ENCODE measurements around the gene NCF4.

Gene NCF4

DNA sequence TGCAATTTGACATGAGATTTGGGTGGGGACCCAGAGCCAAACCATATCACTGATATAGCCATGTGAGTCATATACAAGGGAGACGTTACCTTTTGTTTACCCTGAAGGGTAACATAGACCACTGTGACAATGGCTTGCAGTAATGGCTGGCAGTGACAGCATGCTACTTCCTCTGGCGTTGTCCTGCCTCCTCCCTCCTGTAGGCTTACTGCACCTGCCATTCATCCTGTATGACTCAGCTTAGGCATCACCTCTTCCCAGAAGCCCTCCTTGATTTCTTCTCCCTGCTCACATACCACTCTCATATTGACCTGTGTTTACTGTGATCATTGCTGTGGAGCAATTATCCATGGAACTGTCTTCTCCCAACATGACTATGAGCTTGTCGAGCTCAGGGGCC lies 32.0 kb upstream of the NCF4 start:
- DNase-seq (ENCODE audit: extremely low read depth, low read depth): no peak

DNA sequence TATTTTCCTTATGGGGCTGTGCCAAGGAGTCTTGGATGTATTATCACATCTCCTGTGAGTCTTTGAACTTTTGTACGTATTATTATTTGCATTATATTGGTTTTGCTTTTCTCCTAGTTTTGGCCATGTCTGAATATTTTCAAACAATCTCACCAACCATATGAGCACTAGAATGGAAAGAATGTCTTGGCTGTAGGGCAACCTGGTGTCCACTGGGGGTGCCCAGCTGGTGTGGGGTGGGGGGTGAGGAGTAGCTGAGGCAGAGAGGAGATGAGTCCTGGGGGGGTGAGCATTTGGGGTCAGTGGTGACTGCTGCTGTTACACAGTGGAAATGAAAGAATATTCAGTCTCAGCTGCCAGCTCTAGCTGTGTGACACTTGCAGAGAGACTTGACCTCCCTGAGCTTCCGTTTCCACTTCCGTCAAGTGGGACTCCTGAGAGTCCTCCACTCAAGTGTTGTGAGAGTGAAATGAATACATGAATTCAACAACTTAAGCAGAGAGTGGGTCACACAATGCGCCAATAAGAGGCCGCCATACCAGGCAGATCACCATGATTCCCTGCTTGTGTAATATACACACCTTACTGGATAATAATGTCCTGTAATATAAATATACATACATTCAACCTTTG lies 31.3 kb upstream of the NCF4 start:
- TF ChIP-seq, protein P1, sequence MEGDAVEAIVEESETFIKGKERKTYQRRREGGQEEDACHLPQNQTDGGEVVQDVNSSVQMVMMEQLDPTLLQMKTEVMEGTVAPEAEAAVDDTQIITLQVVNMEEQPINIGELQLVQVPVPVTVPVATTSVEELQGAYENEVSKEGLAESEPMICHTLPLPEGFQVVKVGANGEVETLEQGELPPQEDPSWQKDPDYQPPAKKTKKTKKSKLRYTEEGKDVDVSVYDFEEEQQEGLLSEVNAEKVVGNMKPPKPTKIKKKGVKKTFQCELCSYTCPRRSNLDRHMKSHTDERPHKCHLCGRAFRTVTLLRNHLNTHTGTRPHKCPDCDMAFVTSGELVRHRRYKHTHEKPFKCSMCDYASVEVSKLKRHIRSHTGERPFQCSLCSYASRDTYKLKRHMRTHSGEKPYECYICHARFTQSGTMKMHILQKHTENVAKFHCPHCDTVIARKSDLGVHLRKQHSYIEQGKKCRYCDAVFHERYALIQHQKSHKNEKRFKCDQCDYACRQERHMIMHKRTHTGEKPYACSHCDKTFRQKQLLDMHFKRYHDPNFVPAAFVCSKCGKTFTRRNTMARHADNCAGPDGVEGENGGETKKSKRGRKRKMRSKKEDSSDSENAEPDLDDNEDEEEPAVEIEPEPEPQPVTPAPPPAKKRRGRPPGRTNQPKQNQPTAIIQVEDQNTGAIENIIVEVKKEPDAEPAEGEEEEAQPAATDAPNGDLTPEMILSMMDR (IDR thresholded peaks at IDR 0.05; ENCODE audit: low read depth, low read length): no peak
- no peak for DNase-seq (ENCODE audit: extremely low read depth, low read depth)

More for the DNA sequence above, 32.0 kb upstream of the NCF4 start:
- TF ChIP-seq, protein P1 (IDR thresholded peaks at IDR 0.05; ENCODE audit: low read depth, low read length): no peak

DNA sequence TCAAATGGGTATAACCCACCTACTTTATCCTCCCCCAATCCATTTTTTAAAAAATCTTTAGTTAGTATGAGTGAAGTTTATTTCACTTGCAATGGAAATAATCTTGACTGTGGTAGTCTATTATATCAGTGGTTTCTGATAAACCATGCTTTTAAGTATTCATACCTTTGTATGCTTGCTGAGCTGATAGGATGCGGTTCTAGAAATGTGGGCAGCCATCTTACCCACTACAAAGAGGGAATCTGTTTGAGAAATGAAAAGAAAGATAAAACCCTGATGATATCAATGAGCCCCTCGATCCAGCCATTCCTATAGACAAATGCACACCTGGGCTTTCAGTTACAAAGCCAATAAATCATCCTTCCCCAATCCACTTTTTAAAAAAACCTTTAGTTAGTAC lies 30.2 kb upstream of the NCF4 start:
- TF ChIP-seq, protein P1 (IDR thresholded peaks at IDR 0.05; ENCODE audit: low read depth, low read length): no peak

DNA sequence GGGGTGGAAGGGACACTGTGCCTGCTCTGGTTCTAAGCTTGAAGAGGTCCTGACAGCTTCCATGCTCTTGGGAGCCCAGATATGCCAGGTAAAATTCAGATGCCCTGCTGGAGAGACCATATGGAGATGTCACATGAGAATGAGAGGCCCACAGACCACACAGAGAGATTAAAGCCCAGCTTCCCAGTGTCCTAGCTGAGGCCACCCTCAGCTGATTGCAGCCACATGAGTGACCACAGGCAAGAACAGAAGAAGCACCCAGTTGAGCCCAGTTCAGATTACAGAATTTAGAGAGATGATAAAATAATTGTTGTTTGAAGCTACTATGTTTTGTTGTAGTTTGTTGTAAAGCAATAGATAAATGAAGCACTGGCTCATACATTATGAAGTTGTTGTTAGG lies 29.6 kb upstream of the NCF4 start:
- TF ChIP-seq, protein P1 (IDR thresholded peaks at IDR 0.05; ENCODE audit: low read depth, low read length): no peak
- DNase-seq (ENCODE audit: extremely low read depth, low read depth): no peak

More for the DNA sequence above, 30.2 kb upstream of the NCF4 start:
- no peak for DNase-seq (ENCODE audit: extremely low read depth, low read depth)

DNA sequence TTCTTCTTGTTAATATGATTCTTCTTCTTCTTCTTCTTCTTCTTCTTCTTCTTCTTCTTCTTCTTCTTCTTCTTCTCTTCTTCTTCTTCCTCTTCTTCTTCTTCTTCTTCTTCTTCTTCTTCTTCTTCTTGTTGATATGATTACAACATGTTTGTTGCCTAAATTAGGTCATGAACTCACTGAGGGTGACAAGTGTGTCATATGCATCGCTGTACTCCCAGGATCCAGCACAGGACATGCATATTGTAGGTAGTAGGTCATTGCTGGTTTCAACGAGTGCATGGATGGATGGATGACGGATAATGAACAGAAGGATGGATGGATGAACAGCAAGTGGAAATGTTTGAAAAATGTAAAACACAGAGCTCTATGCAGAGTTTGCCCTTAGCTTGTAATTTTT lies 29.1 kb upstream of the NCF4 start:
- TF ChIP-seq, protein P1 (IDR thresholded peaks at IDR 0.05; ENCODE audit: low read depth, low read length): no peak
- DNase-seq (ENCODE audit: extremely low read depth, low read depth): no peak

DNA sequence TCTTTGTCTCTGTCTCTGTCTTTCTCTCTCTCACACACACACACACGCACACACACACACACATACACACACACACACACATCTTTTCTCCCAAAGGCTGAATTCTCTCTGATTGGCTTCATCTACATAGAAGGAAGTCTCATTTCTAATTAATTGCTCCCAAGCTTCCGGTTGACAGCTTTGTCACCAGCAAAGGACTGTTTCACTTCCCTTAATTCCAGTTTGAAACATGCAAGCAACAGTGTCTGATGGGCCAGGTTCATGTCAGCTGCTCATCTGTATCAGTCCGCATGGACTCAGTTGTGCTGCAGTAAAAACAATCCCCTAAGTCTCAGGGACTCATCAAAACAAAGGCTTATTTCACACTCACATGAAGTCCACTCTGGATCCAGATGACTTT lies 27.7 kb upstream of the NCF4 start:
- TF ChIP-seq, protein P1 (IDR thresholded peaks at IDR 0.05; ENCODE audit: low read depth, low read length): no peak
- no peak for DNase-seq (ENCODE audit: extremely low read depth, low read depth)

DNA sequence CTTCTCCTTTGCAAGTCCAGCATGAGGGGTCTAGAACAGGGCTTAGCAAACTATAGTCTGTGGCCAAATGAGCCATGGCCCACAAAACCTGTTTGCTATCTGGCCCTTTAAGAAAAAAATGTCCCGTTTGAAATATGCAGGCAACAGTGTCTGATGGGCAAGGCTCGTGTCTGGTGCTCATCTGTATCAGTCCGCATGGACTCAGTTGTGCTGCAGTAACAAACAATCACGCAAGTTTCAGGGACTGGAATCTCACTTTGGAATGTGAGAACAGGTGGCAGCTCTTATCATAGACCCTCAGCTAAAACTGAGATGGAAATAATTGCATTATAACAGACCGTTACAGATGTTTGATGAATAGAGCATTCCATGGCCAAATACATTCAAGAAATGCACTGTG lies 24.9 kb upstream of the NCF4 start:
- TF ChIP-seq, protein P1 (IDR thresholded peaks at IDR 0.05; ENCODE audit: low read depth, low read length): no peak
- no peak for DNase-seq (ENCODE audit: extremely low read depth, low read depth)

Measured in AG09319 (cell line).